ENCODE data around the gene C13orf46.
A peak's percentile ranks its signal among the peaks of the same experiment; 100 is the strongest.
"Not testable (repeated sequence)": the region's sequence is repeated elsewhere in the genome, so short reads cannot be mapped to it uniquely, and the experiment has no call there.

C13orf46 gene

DNA sequence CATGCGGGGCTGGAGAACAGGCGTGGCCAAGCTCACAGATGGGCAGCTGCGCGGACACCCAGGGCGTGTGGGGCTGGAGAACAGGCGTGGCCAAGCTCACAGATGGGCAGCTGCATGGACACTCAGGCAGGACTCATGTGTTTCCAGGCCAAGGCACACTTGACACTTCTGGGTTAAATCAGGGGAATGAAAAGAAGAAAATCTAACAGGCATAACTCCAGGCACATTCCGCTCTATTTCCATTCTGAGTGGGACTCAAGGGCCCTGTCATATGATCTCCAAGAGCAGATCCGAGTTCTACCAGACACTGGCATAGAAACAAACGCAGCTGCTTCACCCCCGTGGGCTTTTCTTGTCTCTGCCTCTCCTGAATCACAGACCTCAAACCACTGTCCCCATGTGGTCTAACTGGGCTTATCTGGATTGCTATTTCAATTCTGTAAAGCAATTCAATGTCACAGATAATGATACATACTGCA lies 17.4 kb upstream of the C13orf46 start:
- 93% methylated on average over 8 of the region's 10 CpGs for WGBS (ENCODE audit: insufficient coverage)
- no peak for DNase-seq
- no peak overlapping the region for H3K4me3 ChIP-seq (ENCODE audit: control insufficient read depth in 1 of 7, extremely low read depth in 1 of 7, insufficient read depth in 4 of 7, low read depth in 2 of 7, low read length in 6 of 7)
- no peak overlapping the region for H3K27ac ChIP-seq (ENCODE audit: insufficient read depth in 1 of 2, low read depth in 1 of 2, low read length in 2 of 2, poor library complexity in 1 of 2, severe bottlenecking in 2 of 2)
- no peaks in the 10 kb centered on the region for H3K27me3 ChIP-seq (replicated peaks in 2 of 5; ENCODE audit: control insufficient read depth in 4 of 5, insufficient read depth in 5 of 5, low read length in 4 of 5)
- peaks cover 0 to 8% (median 3%) of the 10 kb centered on the region in 5 experiments for H3K9me3 ChIP-seq (ENCODE audit: control extremely low read depth in 1 of 5, control insufficient read depth in 4 of 5, insufficient read depth in 2 of 5, low read depth in 1 of 5, low read length in 4 of 5)
- POLR2A ChIA-PET: no interaction called here
- CTCF ChIA-PET: interaction anchor here (0.8 kb wide), 1 partner anchor 21 kb away, joined by 3 read pairs; no protein-coding TSS in a partner anchor
- peaks cover 0 to 6% (median 0%) of the 10 kb centered on the region in 4 experiments for H3K4me1 ChIP-seq (ENCODE audit: control extremely low read depth in 1 of 4, control insufficient read depth in 4 of 4, insufficient read depth in 4 of 4, low read length in 3 of 4)
- peaks cover 10 to 49% (median 31%) of the 10 kb centered on the region in 4 experiments for H3K36me3 ChIP-seq (ENCODE audit: control insufficient read depth in 4 of 4, insufficient read depth in 4 of 4, low read length in 3 of 4)

DNA sequence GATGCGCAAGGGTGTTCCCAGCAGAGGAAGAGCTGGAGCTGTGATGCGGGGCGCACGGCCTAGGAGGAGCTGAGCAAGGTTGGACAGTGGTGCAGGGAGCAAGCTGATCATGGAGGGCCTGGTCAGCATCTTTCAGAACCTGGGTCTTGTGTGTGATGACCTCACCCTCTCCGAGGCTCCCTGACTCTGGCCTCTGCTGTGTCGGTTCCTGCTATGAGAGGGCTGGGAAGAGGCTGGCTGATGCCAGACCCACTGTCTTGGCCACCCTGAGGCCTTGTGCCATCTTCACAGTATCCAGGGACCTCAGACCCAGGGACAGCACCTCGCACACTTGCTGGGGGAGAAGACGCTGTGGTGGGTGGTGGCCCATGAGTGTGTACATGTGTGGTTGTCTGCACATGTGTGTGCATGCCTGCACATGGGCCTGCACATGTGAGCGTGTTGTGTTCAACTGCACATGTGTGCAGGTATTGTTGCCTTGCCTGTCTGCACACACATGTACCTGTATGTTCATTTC lies 16.5 kb upstream of the C13orf46 start:
- DNase-seq: no peak
- Histone ChIP-seq H3K27me3 (replicated peaks in 2 of 5; ENCODE audit: control insufficient read depth in 4 of 5, insufficient read depth in 5 of 5, low read length in 4 of 5) (no peaks in the 10 kb centered on the region), H3K4me1 (ENCODE audit: control extremely low read depth in 1 of 4, control insufficient read depth in 4 of 4, insufficient read depth in 4 of 4, low read length in 3 of 4) (peaks cover 0 to 6% (median 0%) of the 10 kb centered on the region in 4 experiments), H3K27ac (ENCODE audit: insufficient read depth in 1 of 2, low read depth in 1 of 2, low read length in 2 of 2, poor library complexity in 1 of 2, severe bottlenecking in 2 of 2) (no peak overlapping the region), H3K4me3 (ENCODE audit: control insufficient read depth in 1 of 7, extremely low read depth in 1 of 7, insufficient read depth in 4 of 7, low read depth in 2 of 7, low read length in 6 of 7) (peak overlapping the region in 1 of 7 experiments; percentile 2), H3K9me3 (ENCODE audit: control extremely low read depth in 1 of 5, control insufficient read depth in 4 of 5, insufficient read depth in 2 of 5, low read depth in 1 of 5, low read length in 4 of 5) (peaks cover 0 to 8% (median 3%) of the 10 kb centered on the region in 5 experiments), H3K36me3 (ENCODE audit: control insufficient read depth in 4 of 4, insufficient read depth in 4 of 4, low read length in 3 of 4) (peaks cover 10 to 45% (median 30%) of the 10 kb centered on the region in 4 experiments)
- ChIA-PET POLR2A (no interaction called here), CTCF (interaction anchor here (0.8 kb wide), 1 partner anchor 20 kb away, joined by 3 read pairs; no protein-coding TSS in a partner anchor)
- WGBS (ENCODE audit: insufficient coverage): 97% methylated on average over 9 of the region's 9 CpGs

DNA sequence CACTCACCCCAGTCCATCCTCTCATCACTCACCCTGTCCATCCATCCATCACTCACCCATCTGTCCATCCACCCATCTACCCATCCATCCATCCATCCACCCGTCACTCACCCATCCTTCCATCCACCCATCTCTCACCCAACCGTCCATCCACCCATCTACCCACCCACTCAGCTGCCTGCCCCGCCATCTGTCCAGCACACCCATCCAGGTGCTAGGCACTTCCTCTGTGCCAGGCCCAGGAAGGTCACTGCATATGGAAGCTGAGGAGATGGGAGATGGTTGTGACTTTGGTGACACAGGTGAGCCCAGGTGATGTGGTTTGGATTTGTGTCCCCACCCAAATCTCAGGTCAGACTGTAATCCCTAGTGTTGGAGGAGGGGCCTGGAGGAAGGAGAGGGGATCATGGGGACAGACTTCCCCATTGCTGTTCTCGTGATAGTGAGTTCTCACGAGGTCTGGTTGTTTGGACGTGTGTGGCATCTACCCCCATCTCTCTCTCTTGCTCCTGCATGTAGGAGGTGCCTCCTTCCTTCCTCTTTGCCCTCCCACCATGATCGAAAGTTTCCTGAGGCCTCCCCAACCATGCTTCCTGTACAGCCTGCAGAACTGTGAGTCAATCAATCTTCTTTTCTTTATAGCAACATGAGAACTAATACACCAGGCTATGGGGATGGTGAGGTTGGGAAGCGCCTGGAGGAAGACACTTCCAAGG lies 15.9 kb upstream of the C13orf46 start:
- no peak overlapping the region for H3K27ac ChIP-seq (ENCODE audit: insufficient read depth in 1 of 2, low read depth in 1 of 2, low read length in 2 of 2, poor library complexity in 1 of 2, severe bottlenecking in 2 of 2)
- DNase-seq: no peak
- peaks cover 0 to 6% (median 0%) of the 10 kb centered on the region in 4 experiments for H3K4me1 ChIP-seq (ENCODE audit: control extremely low read depth in 1 of 4, control insufficient read depth in 4 of 4, insufficient read depth in 4 of 4, low read length in 3 of 4)

DNA sequence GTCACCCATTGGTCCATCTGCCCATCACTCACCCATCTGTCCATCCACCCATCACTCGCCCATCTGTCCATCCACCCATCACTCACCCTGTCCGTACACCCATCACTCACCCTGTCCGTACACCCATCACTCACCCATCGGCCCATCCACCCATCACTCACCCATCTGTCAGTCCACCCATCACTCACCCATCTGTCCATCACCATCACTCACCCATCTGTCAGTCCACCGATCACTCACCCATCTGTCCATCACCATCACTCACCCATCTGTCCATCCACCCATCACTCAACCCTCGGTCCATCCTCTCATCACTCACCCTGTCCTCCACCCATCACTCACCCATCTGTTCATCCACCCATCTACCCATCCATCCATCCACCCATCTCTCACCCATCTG lies 15.0 kb upstream of the C13orf46 start:
- H3K27ac ChIP-seq (ENCODE audit: insufficient read depth in 1 of 2, low read depth in 1 of 2, low read length in 2 of 2, poor library complexity in 1 of 2, severe bottlenecking in 2 of 2); CTCF ChIA-PET; H3K4me1 ChIP-seq (ENCODE audit: control extremely low read depth in 1 of 4, control insufficient read depth in 4 of 4, insufficient read depth in 4 of 4, low read length in 3 of 4); DNase-seq; POLR2A ChIA-PET; H3K27me3 ChIP-seq (replicated peaks in 2 of 5; ENCODE audit: control insufficient read depth in 4 of 5, insufficient read depth in 5 of 5, low read length in 4 of 5); H3K4me3 ChIP-seq (ENCODE audit: control insufficient read depth in 1 of 7, extremely low read depth in 1 of 7, insufficient read depth in 4 of 7, low read depth in 2 of 7, low read length in 6 of 7); H3K9me3 ChIP-seq (ENCODE audit: control extremely low read depth in 1 of 5, control insufficient read depth in 4 of 5, insufficient read depth in 2 of 5, low read depth in 1 of 5, low read length in 4 of 5): not testable (repeated sequence)
- WGBS (ENCODE audit: insufficient coverage): 100% methylated on average over 6 of the region's 6 CpGs
- H3K36me3 ChIP-seq (ENCODE audit: control insufficient read depth in 4 of 4, insufficient read depth in 4 of 4, low read length in 3 of 4): peaks cover 10 to 39% (median 28%) of the 10 kb centered on the region in 4 experiments

More for the DNA sequence above, 15.9 kb upstream of the C13orf46 start:
- WGBS (ENCODE audit: insufficient coverage): 89% methylated on average over 3 of the region's 8 CpGs
- peaks cover 0 to 8% (median 3%) of the 10 kb centered on the region in 5 experiments for H3K9me3 ChIP-seq (ENCODE audit: control extremely low read depth in 1 of 5, control insufficient read depth in 4 of 5, insufficient read depth in 2 of 5, low read depth in 1 of 5, low read length in 4 of 5)
- CTCF ChIA-PET: no interaction called here
- H3K4me3 ChIP-seq (ENCODE audit: control insufficient read depth in 1 of 7, extremely low read depth in 1 of 7, insufficient read depth in 4 of 7, low read depth in 2 of 7, low read length in 6 of 7): no peak overlapping the region
- peaks cover 10 to 39% (median 28%) of the 10 kb centered on the region in 4 experiments for H3K36me3 ChIP-seq (ENCODE audit: control insufficient read depth in 4 of 4, insufficient read depth in 4 of 4, low read length in 3 of 4)
- POLR2A ChIA-PET: no interaction called here
- H3K27me3 ChIP-seq (replicated peaks in 2 of 5; ENCODE audit: control insufficient read depth in 4 of 5, insufficient read depth in 5 of 5, low read length in 4 of 5): no peaks in the 10 kb centered on the region

DNA sequence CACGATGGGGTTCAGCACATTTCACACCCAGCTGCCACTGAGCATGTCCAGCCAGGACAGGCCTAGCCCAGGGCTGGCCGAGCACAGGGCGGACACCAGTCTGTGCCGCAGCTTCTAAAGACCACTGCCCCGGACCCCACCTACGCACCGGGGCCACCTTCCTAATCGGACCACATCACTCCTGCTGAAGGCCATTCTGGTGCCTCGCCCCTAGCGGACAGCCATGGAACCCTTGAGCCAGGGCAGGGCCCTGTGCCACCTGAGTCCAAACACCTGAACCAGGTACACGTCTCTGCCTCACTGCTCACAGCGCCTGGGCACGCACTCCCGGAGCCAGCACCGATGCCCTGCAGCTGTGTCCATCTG lies 8.4 kb upstream of the C13orf46 start:
- H3K27ac ChIP-seq (ENCODE audit: insufficient read depth in 1 of 2, low read depth in 1 of 2, low read length in 2 of 2, poor library complexity in 1 of 2, severe bottlenecking in 2 of 2): no peak overlapping the region
- CTCF ChIA-PET: no interaction called here
- POLR2A ChIA-PET: no interaction called here
- no peak for DNase-seq
- H3K27me3 ChIP-seq (replicated peaks in 2 of 5; ENCODE audit: control insufficient read depth in 4 of 5, insufficient read depth in 5 of 5, low read length in 4 of 5): no peaks in the 10 kb centered on the region
- peaks cover 0 to 50% (median 27%) of the 10 kb centered on the region in 4 experiments for H3K36me3 ChIP-seq (ENCODE audit: control insufficient read depth in 4 of 4, insufficient read depth in 4 of 4, low read length in 3 of 4)
- WGBS (ENCODE audit: insufficient coverage): 98% methylated on average over 14 of the region's 15 CpGs
- no peaks in the 10 kb centered on the region for H3K9me3 ChIP-seq (ENCODE audit: control extremely low read depth in 1 of 5, control insufficient read depth in 4 of 5, insufficient read depth in 2 of 5, low read depth in 1 of 5, low read length in 4 of 5)
- no peak overlapping the region for H3K4me3 ChIP-seq (ENCODE audit: control insufficient read depth in 1 of 7, extremely low read depth in 1 of 7, insufficient read depth in 4 of 7, low read depth in 2 of 7, low read length in 6 of 7)
- no peaks in the 10 kb centered on the region for H3K4me1 ChIP-seq (ENCODE audit: control extremely low read depth in 1 of 4, control insufficient read depth in 4 of 4, insufficient read depth in 4 of 4, low read length in 3 of 4)

DNA sequence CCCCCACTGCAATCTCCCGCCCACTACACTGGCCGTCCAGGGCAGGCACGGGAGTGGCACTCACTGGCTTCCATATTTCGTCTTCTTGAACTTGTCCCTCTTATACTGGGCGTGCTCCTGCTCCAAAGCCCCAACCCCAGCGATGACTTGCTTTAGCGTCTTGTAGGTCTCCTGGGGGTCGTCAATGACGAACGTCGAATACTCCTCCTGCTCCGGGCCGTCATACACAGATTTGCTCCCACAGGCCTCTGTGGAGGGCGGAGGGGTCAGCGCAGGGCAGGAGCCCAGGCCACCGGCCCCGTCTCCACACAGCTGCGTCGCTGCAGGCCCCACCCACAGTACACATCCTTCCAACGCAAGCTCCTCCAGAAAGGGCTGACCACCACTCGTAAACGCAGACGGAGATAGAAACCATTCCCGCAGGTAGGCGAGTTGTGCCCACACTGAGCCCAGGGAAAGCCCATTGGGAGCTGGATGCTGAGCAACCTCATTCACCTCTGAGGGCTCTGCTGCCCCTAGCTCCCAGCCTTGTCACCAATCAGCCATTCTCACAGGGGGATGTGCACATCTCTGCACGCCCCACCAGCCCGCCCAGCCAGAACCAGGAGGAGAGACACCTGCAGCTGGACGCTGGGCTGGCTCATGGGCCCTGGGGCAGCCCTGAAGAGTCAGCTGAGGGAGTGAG lies 7.9 kb upstream of the C13orf46 start:
- POLR2A ChIA-PET: no interaction called here
- CTCF ChIA-PET: interaction anchor here (1.2 kb wide), 1 partner anchor 13 kb away, joined by 4 read pairs; no protein-coding TSS in a partner anchor
- no peaks in the 10 kb centered on the region for H3K4me1 ChIP-seq (ENCODE audit: control extremely low read depth in 1 of 4, control insufficient read depth in 4 of 4, insufficient read depth in 4 of 4, low read length in 3 of 4)
- H3K27ac ChIP-seq (ENCODE audit: insufficient read depth in 1 of 2, low read depth in 1 of 2, low read length in 2 of 2, poor library complexity in 1 of 2, severe bottlenecking in 2 of 2): no peak overlapping the region
- 94% methylated on average over 27 of the region's 28 CpGs for WGBS (ENCODE audit: insufficient coverage)
- peaks cover 0 to 52% (median 27%) of the 10 kb centered on the region in 4 experiments for H3K36me3 ChIP-seq (ENCODE audit: control insufficient read depth in 4 of 4, insufficient read depth in 4 of 4, low read length in 3 of 4)
- no peak for DNase-seq
- H3K9me3 ChIP-seq (ENCODE audit: control extremely low read depth in 1 of 5, control insufficient read depth in 4 of 5, insufficient read depth in 2 of 5, low read depth in 1 of 5, low read length in 4 of 5): no peaks in the 10 kb centered on the region
- no peak overlapping the region for H3K4me3 ChIP-seq (ENCODE audit: control insufficient read depth in 1 of 7, extremely low read depth in 1 of 7, insufficient read depth in 4 of 7, low read depth in 2 of 7, low read length in 6 of 7)
- no peaks in the 10 kb centered on the region for H3K27me3 ChIP-seq (replicated peaks in 2 of 5; ENCODE audit: control insufficient read depth in 4 of 5, insufficient read depth in 5 of 5, low read length in 4 of 5)

DNA sequence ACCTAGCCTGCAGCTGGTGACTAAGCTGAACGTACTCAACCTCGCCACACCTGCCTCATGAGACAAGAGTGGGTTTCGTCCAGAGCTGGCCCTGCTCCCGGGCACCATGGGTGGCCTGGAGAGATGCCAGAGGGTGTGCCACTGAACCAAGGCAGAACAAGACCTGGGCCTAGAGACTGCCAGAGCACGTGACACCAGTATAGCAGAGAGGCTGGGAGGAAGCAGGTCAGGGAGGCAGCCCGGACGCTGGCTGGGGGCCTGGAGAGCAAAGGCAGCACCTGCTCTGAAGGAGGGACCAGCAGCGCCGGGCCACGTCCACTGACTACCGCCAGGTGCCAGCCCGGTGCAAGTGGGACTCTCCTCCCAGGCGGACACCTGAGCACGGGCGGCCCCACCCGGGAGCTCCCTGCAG lies 7.3 kb upstream of the C13orf46 start:
- H3K4me1 ChIP-seq (ENCODE audit: control extremely low read depth in 1 of 4, control insufficient read depth in 4 of 4, insufficient read depth in 4 of 4, low read length in 3 of 4): no peaks in the 10 kb centered on the region
- H3K27ac ChIP-seq (ENCODE audit: insufficient read depth in 1 of 2, low read depth in 1 of 2, low read length in 2 of 2, poor library complexity in 1 of 2, severe bottlenecking in 2 of 2): no peak overlapping the region
- no peaks in the 10 kb centered on the region for H3K9me3 ChIP-seq (ENCODE audit: control extremely low read depth in 1 of 5, control insufficient read depth in 4 of 5, insufficient read depth in 2 of 5, low read depth in 1 of 5, low read length in 4 of 5)
- 92% methylated on average over 13 of the region's 16 CpGs for WGBS (ENCODE audit: insufficient coverage)
- no peaks in the 10 kb centered on the region for H3K27me3 ChIP-seq (replicated peaks in 2 of 5; ENCODE audit: control insufficient read depth in 4 of 5, insufficient read depth in 5 of 5, low read length in 4 of 5)
- ChIA-PET CTCF (interaction anchor here (1.2 kb wide), 1 partner anchor 13 kb away, joined by 4 read pairs; no protein-coding TSS in a partner anchor), POLR2A (no interaction called here)
- no peak for DNase-seq
- no peak overlapping the region for H3K4me3 ChIP-seq (ENCODE audit: control insufficient read depth in 1 of 7, extremely low read depth in 1 of 7, insufficient read depth in 4 of 7, low read depth in 2 of 7, low read length in 6 of 7)
- H3K36me3 ChIP-seq (ENCODE audit: control insufficient read depth in 4 of 4, insufficient read depth in 4 of 4, low read length in 3 of 4): peaks cover 0 to 52% (median 27%) of the 10 kb centered on the region in 4 experiments

Data from common myeloid progenitor, CD34-positive (primary cell).